Gastroesophageal sphincter (tissue), 4 donors: ENCODE results near the gene LASP1. TPM values are rescaled to one million over a fixed set of nuclear protein-coding genes. Genes with fewer than 3 reads are reported as not detected.
A peak's percentile ranks its signal among the peaks of the same experiment; 100 is the strongest.

Experiments used
- ATAC-seq: fragments of 150-250 bp; one replicate; pipeline ENCODE4 v1.9.1; 2016; ENCODE audit warnings: mild to moderate bottlenecking, moderate library complexity
- H3K27ac ChIP-seq, 4 donors: fragments of 200-600 bp; sonication (generic) in 3 of 4; 1 replicate in 3 of 4; 2 replicates in 1 of 4; pipeline ENCODE4 v1.5.1; 2016 to 2019
- H3K27me3 ChIP-seq: fragments of 200-600 bp; sonication (generic); one replicate; pipeline ENCODE4 v1.5.1; 2019
- H3K36me3 ChIP-seq, 2 donors: fragments of 200-600 bp; sonication (generic); one replicate each; pipeline ENCODE4 v1.5.1; 2019; ENCODE audit warnings: control low read depth in 1 of 2
- H3K4me1 ChIP-seq, 3 donors: fragments of 200-600 bp; sonication (generic); 1 replicate in 2 of 3; 2 replicates in 1 of 3; pipeline ENCODE4 v1.5.1; 2016 to 2019; ENCODE audit warnings: control low read depth in 2 of 3
- H3K4me3 ChIP-seq, 2 donors: fragments of 200-600 bp; sonication (generic); one replicate each; pipeline ENCODE4 v1.5.1; 2019; ENCODE audit warnings: mild to moderate bottlenecking in 1 of 2, moderate library complexity in 1 of 2
- H3K9me3 ChIP-seq, 3 donors: fragments of 200-600 bp; sonication (generic); one replicate each; pipeline ENCODE4 v1.5.1; 2017 to 2019; ENCODE audit warnings: control low read depth in 2 of 3
- CTCF ChIP-seq, 4 experiments: fragments of 200-600 bp in 2 of 4; fragments of 450-650 bp in 2 of 4; sonication (generic) in 1 of 4; IDR thresholded peaks; one replicate each; pipeline ENCODE4 v1.5.1; 2017 to 2019; ENCODE audit warnings: antibody characterized with exemption in 4 of 4, mild to moderate bottlenecking in 2 of 4, moderate library complexity in 2 of 4
- EP300 ChIP-seq: sonication (generic); formaldehyde crosslinking; IDR thresholded peaks from one replicate; pipeline ENCODE4 v1.6.1; 2017; ENCODE audit warnings: antibody characterized with exemption, mild to moderate bottlenecking
- POLR2A ChIP-seq, 2 donors: fragments of 450-650 bp; IDR thresholded peaks; one replicate each; pipeline ENCODE4 v1.6.1; 2017; ENCODE audit warnings: antibody characterized with exemption in 2 of 2, mild to moderate bottlenecking in 2 of 2, moderate library complexity in 1 of 2
- POLR2AphosphoS5 ChIP-seq: sonication (generic); formaldehyde crosslinking; IDR thresholded peaks from one replicate; pipeline ENCODE4 v1.6.1; 2017; ENCODE audit warnings: antibody characterized with exemption
- WGBS, 2 donors: methylation state at CpG; one replicate each; pipeline ENCODE4 v1.1.5; 2018; ENCODE audit warnings: low coverage in 1 of 2; 5-methylcytosine and 5-hydroxymethylcytosine counted together
- total RNA-seq, 4 donors: library from RNA; depleted of rRNA; stranded (reverse); fragments of >200 nt; gene quantifications; one replicate each; pipeline ENCODE4 v1.1.0, GENCODE V29; 2016

Gene LASP1
- total RNA-seq, 4 donors from 2014 or later: 33.5 to 88.9 (median 73.6) TPM

- no peak for ATAC-seq
- 17% methylated on average over 5 of the region's 10 CpGs; no CpG with 5 or more reads in 1 of the 2 donors for WGBS, 2 donors
- peak overlapping the region in 3 of 4 donors; percentile 78 to 96 (median 95) for H3K27ac ChIP-seq
Measured at GRCh38 chr17:38874505-38875400, 4.9 kb downstream of the LASP1 start.

GRCh38 chr17:38875477-38876075, 5.7 kb downstream of the LASP1 start:
- no peaks in the 10 kb centered on the region for H3K27me3 ChIP-seq
- TF ChIP-seq POLR2AphosphoS5 (no peak), POLR2A (IDR thresholded peaks at IDR 0.05) (no peak), EP300 (no peak), CTCF (IDR thresholded peaks at IDR 0.05) (no peak)
- H3K4me1 ChIP-seq: peaks cover 6 to 97% (median 76%) of the 10 kb centered on the region in 3 donors
- peak overlapping the region in 1 of 2 donors; percentile 28 for H3K4me3 ChIP-seq
- peak overlapping the region in 3 of 4 donors; percentile 78 to 96 (median 95) for H3K27ac ChIP-seq
- peaks cover 0 to 20% of the 10 kb centered on the region in 2 donors for H3K36me3 ChIP-seq
- no peaks in the 10 kb centered on the region for H3K9me3 ChIP-seq
- ATAC-seq: no peak
- WGBS, 2 donors: 59% methylated on average over 3 of the region's 5 CpGs; no CpG with 5 or more reads in 1 of the 2 donors

More at GRCh38 chr17:38874505-38875400, 4.9 kb downstream of the LASP1 start:
- peaks cover under 1 to 89% (median 67%) of the 10 kb centered on the region in 3 donors for H3K4me1 ChIP-seq
- H3K36me3 ChIP-seq: peaks cover 0 to 17% of the 10 kb centered on the region in 2 donors
- no peaks in the 10 kb centered on the region for H3K27me3 ChIP-seq
- peak overlapping the region in 1 of 2 donors; percentile 28 for H3K4me3 ChIP-seq
- no peaks in the 10 kb centered on the region for H3K9me3 ChIP-seq
- TF ChIP-seq EP300: no peak
- no peak for TF ChIP-seq POLR2AphosphoS5
- TF ChIP-seq POLR2A (IDR thresholded peaks at IDR 0.05): no peak
- TF ChIP-seq CTCF (IDR thresholded peaks at IDR 0.05): no peak

GRCh38 chr17:38877130-38877851, 7.4 kb downstream of the LASP1 start:
- no peak for ATAC-seq
- peaks cover 6 to 100% (median 85%) of the 10 kb centered on the region in 3 donors for H3K4me1 ChIP-seq
- peak overlapping the region in 1 of 2 donors; percentile 1 for H3K4me3 ChIP-seq
- no CpG with 5 or more reads among the region's 7 CpGs for WGBS, 2 donors
- H3K36me3 ChIP-seq: peaks cover 0 to 26% of the 10 kb centered on the region in 2 donors
- no peaks in the 10 kb centered on the region for H3K9me3 ChIP-seq
- no peak for TF ChIP-seq POLR2A (IDR thresholded peaks at IDR 0.05)
- TF ChIP-seq EP300: no peak
- no peak for TF ChIP-seq CTCF (IDR thresholded peaks at IDR 0.05)
- no peak for TF ChIP-seq POLR2AphosphoS5
- H3K27ac ChIP-seq: peak overlapping the region in 3 of 4 donors; percentile 62 to 96 (median 66)
- no peaks in the 10 kb centered on the region for H3K27me3 ChIP-seq

GRCh38 chr17:38879878-38880665, 10.2 kb downstream of the LASP1 start:
- Histone ChIP-seq H3K36me3 (peaks cover 0 to 37% of the 10 kb centered on the region in 2 donors), H3K4me3 (peak overlapping the region in 1 of 2 donors; percentile 15), H3K9me3 (no peaks in the 10 kb centered on the region), H3K27ac (peak overlapping the region in 3 of 4 donors; percentile 72 to 81 (median 76)), H3K27me3 (no peaks in the 10 kb centered on the region), H3K4me1 (peaks cover 6 to 100% (median 84%) of the 10 kb centered on the region in 3 donors)
- no peak for TF ChIP-seq CTCF (IDR thresholded peaks at IDR 0.05)
- TF ChIP-seq POLR2AphosphoS5: peak; percentile 7
- no peak for TF ChIP-seq EP300
- ATAC-seq: peak; percentile 66
- 0 to 10% methylated on average over 1 to 6 of the region's 6 CpGs for WGBS, 2 donors
